ENCODE measurements around the gene MAST1. TPM values are rescaled to one million over a fixed set of nuclear protein-coding genes. Genes with fewer than 3 reads are reported as not detected.

The MAST1 gene
- total RNA-seq (2022; extraction: Qiagen RNA extraction), result 1.3 to 2.1 TPM (median 1.8 TPM) in 5 replicates

GRCh38 chr19:12838182-12838885 is at the start of gene MAST1:
Gene MAST1, plus strand, starts transcription at chr19:12838515. Its CDS starts 58 bp downstream, at chr19:12838573.

GRCh38 chr19:12791345-12792050 is 46.8 kb upstream of the MAST1 start, which contains the start of gene JUNB:
Gene JUNB, plus strand, starts transcription at chr19:12791486. Its CDS starts 286 bp downstream, at chr19:12791772.

GRCh38 chr19:12801466-12802266 is 36.6 kb upstream of the MAST1 start, which contains the start of the genes PRDX2 and THSD8:
Gene PRDX2, minus strand, starts transcription at chr19:12801800. Its CDS starts 539 bp downstream, at chr19:12801261.
Gene THSD8, plus strand, starts transcription at chr19:12802069. Its CDS starts 3 bp downstream, at chr19:12802072.

GRCh38 chr19:12806242-12807081 is 31.9 kb upstream of the MAST1 start, which contains the start of gene RNASEH2A:
Gene RNASEH2A, plus strand, starts transcription at chr19:12806584. Its CDS starts 90 bp downstream, at chr19:12806674.

GRCh38 chr19:12834566-12834943 is 3.8 kb upstream of the MAST1 start, which contains the start of gene RTBDN:
Gene RTBDN, minus strand, starts transcription at chr19:12834579. Its CDS starts 4,600 bp downstream, at chr19:12829979.

GRCh38 chr19:12881172-12881808 is 43.0 kb downstream of the MAST1 start, which contains the start of gene DNASE2:
Gene DNASE2, minus strand, starts transcription at chr19:12881449. Its CDS starts 74 bp downstream, at chr19:12881375.

GRCh38 chr19:12886969-12887747 is 48.8 kb downstream of the MAST1 start, which contains the start of gene KLF1:
Gene KLF1, minus strand, starts transcription at chr19:12887201. Its CDS starts 61 bp downstream, at chr19:12887140.

GRCh38 chr19:12890787-12891552 is 52.7 kb downstream of the MAST1 start, which contains the start of gene GCDH:
Gene GCDH, plus strand, starts transcription at chr19:12891160. Its CDS starts 145 bp downstream, at chr19:12891305.

Other genes starting within 250 kb of the MAST1 start
- gene ZNF490, start 227.7 kb upstream of the MAST1 start, total RNA-seq (2022; extraction: Qiagen RNA extraction), result 0.39 to 1.7 TPM (median 0.70 TPM) in 5 replicates
- 5.3 to 6.9 TPM (median 6.0 TPM) in 5 replicates for gene ZNF791, start 227.6 kb upstream of the MAST1 start, total RNA-seq (2022; extraction: Qiagen RNA extraction)
- gene MAN2B1, start 171.8 kb upstream of the MAST1 start, total RNA-seq (2022; extraction: Qiagen RNA extraction), result 19.8 to 21.9 TPM (median 21.5 TPM) in 5 replicates
- gene WDR83, start 171.7 kb upstream of the MAST1 start, total RNA-seq (2022; extraction: Qiagen RNA extraction), result 7.5 to 11.7 TPM (median 9.6 TPM) in 5 replicates
- gene DHPS, start 156.6 kb upstream of the MAST1 start, total RNA-seq (2022; extraction: Qiagen RNA extraction), result 43.8 to 48.5 TPM (median 45.7 TPM) in 5 replicates
- gene GNG14, start 150.5 kb upstream of the MAST1 start, total RNA-seq (2022; extraction: Qiagen RNA extraction), result not detected in 5 replicates
- gene FBXW9, start 141.9 kb upstream of the MAST1 start, total RNA-seq (2022; extraction: Qiagen RNA extraction), result 8.9 to 13.0 TPM (median 12.3 TPM) in 5 replicates
- gene TNPO2, start 114.6 kb upstream of the MAST1 start, total RNA-seq (2022; extraction: Qiagen RNA extraction), result 29.9 to 34.4 TPM (median 32.2 TPM) in 5 replicates
- 144 to 206 TPM (median 199 TPM) in 5 replicates for gene TRIR, start 103.8 kb upstream of the MAST1 start, total RNA-seq (2022; extraction: Qiagen RNA extraction)
- gene GET3, start 101.0 kb upstream of the MAST1 start, total RNA-seq (2022; extraction: Qiagen RNA extraction), result 81.1 to 107 TPM (median 99.5 TPM) in 5 replicates
- gene BEST2, start 86.7 kb upstream of the MAST1 start, total RNA-seq (2022; extraction: Qiagen RNA extraction), result 2.0 to 2.9 TPM (median 2.3 TPM) in 5 replicates
- gene HOOK2, start 63.0 kb upstream of the MAST1 start, total RNA-seq (2022; extraction: Qiagen RNA extraction), result 9.2 to 11.4 TPM (median 11.1 TPM) in 5 replicates
- gene JUNB, start 47.0 kb upstream of the MAST1 start, total RNA-seq (2022; extraction: Qiagen RNA extraction), result 123 to 195 TPM (median 161 TPM) in 5 replicates
- 0.48 to 0.90 TPM (median 0.64 TPM) in 5 replicates for gene PRDX2, start 36.7 kb upstream of the MAST1 start, total RNA-seq (2022; extraction: Qiagen RNA extraction)
- 10.3 to 16.4 TPM (median 14.6 TPM) in 4 of 5 replicates, not detected in the other for gene THSD8, start 36.4 kb upstream of the MAST1 start, total RNA-seq (2022; extraction: Qiagen RNA extraction)
- gene RNASEH2A, start 31.9 kb upstream of the MAST1 start, total RNA-seq (2022; extraction: Qiagen RNA extraction), result 33.2 to 47.5 TPM (median 44.6 TPM) in 5 replicates
- 0.15 to 0.33 TPM (median 0.20 TPM) in 5 replicates for gene RTBDN, start 3.9 kb upstream of the MAST1 start, total RNA-seq (2022; extraction: Qiagen RNA extraction)
- 27.5 to 33.2 TPM (median 30.3 TPM) in 5 replicates for gene DNASE2, start 42.9 kb downstream of the MAST1 start, total RNA-seq (2022; extraction: Qiagen RNA extraction)
- gene KLF1, start 48.7 kb downstream of the MAST1 start, total RNA-seq (2022; extraction: Qiagen RNA extraction), result 0.06 to 0.08 TPM in 2 of 5 replicates, not detected in the others
- gene GCDH, start 52.6 kb downstream of the MAST1 start, total RNA-seq (2022; extraction: Qiagen RNA extraction), result 8.5 to 11.9 TPM (median 9.3 TPM) in 5 replicates
- gene SYCE2, start 80.8 kb downstream of the MAST1 start, total RNA-seq (2022; extraction: Qiagen RNA extraction), result 0.18 to 0.65 TPM (median 0.44 TPM) in 5 replicates
- 66.6 to 76.5 TPM (median 69.3 TPM) in 5 replicates for gene FARSA, start 95.2 kb downstream of the MAST1 start, total RNA-seq (2022; extraction: Qiagen RNA extraction)
- 488 to 572 TPM (median 509 TPM) in 5 replicates for gene CALR, start 100.1 kb downstream of the MAST1 start, total RNA-seq (2022; extraction: Qiagen RNA extraction)
- 74.5 to 80.5 TPM (median 76.9 TPM) in 5 replicates for gene RAD23A, start 107.3 kb downstream of the MAST1 start, total RNA-seq (2022; extraction: Qiagen RNA extraction)
- gene GADD45GIP1, start 118.7 kb downstream of the MAST1 start, total RNA-seq (2022; extraction: Qiagen RNA extraction), result 26.3 to 58.4 TPM (median 52.1 TPM) in 5 replicates
- gene DAND5, start 131.1 kb downstream of the MAST1 start, total RNA-seq (2022; extraction: Qiagen RNA extraction), result 0.07 TPM in 1 of 5 replicates, not detected in the others
- gene NFIX, start 157.0 kb downstream of the MAST1 start, total RNA-seq (2022; extraction: Qiagen RNA extraction), result 2.7 to 4.4 TPM (median 4.3 TPM) in 5 replicates

All from A549 treated with Hydrocortisone at 1 μM for 4 hours (cell line).